GM21367 (cell line): ENCODE measurements around the gene MAP3K13.

Experiments used
- ATAC-seq: cut with Tn5 transposase; IDR thresholded peaks from one replicate; pipeline ENCODE4 v1.9.1; 2021; ENCODE audit not compliant: unreplicated experiment

The MAP3K13 gene, protein sequence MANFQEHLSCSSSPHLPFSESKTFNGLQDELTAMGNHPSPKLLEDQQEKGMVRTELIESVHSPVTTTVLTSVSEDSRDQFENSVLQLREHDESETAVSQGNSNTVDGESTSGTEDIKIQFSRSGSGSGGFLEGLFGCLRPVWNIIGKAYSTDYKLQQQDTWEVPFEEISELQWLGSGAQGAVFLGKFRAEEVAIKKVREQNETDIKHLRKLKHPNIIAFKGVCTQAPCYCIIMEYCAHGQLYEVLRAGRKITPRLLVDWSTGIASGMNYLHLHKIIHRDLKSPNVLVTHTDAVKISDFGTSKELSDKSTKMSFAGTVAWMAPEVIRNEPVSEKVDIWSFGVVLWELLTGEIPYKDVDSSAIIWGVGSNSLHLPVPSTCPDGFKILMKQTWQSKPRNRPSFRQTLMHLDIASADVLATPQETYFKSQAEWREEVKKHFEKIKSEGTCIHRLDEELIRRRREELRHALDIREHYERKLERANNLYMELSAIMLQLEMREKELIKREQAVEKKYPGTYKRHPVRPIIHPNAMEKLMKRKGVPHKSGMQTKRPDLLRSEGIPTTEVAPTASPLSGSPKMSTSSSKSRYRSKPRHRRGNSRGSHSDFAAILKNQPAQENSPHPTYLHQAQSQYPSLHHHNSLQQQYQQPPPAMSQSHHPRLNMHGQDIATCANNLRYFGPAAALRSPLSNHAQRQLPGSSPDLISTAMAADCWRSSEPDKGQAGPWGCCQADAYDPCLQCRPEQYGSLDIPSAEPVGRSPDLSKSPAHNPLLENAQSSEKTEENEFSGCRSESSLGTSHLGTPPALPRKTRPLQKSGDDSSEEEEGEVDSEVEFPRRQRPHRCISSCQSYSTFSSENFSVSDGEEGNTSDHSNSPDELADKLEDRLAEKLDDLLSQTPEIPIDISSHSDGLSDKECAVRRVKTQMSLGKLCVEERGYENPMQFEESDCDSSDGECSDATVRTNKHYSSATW

DNA sequence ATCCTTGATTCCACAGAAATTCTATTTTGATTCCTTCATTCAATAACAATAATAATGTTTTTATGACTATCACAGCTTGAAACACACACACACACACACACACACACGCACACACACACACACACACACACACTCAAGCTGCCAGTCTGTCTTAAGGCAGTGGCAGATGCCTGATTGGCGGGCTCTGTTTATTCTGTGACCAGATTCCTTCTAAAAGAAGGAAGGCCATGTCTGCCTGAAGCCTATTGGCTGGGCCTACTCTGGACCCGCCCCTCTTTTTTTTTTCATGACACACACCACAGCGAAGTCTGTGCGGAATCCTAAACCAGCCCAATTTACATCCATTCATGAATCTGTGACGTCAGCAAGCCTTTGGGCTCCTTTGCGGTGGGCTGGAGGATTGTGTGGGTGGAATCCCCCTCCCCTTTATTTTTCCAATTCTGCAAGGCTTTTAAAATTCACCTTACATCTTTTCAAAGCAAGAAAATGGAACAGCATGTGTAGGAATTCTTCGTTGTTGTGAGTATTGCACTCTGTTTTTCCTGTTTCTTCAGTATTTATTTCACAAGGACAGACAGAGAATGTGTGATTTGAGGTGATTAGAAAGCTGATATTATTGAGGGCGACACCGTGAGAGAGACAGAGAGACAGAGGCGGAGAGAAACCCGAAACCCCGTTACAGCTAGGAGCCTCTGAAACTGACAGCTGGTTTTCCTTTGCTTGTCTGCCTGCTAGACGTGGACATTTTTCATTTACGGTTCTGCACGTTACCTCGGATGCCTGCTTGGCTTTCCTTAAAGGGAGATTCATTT is at the start of gene MAP3K13:
MAP3K13 (plus strand) TSS at position 287 of the 812 bp plus-strand sequence. CDS start 65,446 bp downstream, outside the sequence.
- peak; percentile 94 for ATAC-seq

GRCh38 chr3:185313693-185314246 is 49.2 kb upstream of the MAP3K13 start:
- no peak for ATAC-seq

GRCh38 chr3:185316740-185317412 is 46.1 kb upstream of the MAP3K13 start:
- ATAC-seq = no peak

GRCh38 chr3:185317674-185318073 is 45.3 kb upstream of the MAP3K13 start:
- no peak for ATAC-seq

DNA sequence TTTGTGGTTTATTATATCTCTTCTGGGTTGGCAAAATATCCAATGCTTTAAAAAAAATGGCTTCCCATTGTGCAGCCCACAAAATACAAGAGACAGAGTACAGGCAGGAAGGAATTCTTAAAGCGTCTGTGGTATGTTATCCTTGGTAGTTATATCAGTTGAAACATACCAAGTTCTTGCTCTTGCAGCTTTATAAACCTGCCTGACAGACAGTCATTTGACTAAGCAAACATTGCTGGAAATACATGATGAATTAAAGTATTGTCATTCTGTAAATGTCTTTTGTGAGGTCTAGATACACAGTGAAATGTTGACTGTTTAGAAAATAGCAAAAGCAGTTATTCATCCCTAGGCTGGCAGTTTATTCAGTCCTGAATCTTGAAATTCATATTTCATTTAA is 44.8 kb upstream of the MAP3K13 start:
- ATAC-seq = no peak

GRCh38 chr3:185319801-185320200 is 43.1 kb upstream of the MAP3K13 start:
- ATAC-seq = no peak

DNA sequence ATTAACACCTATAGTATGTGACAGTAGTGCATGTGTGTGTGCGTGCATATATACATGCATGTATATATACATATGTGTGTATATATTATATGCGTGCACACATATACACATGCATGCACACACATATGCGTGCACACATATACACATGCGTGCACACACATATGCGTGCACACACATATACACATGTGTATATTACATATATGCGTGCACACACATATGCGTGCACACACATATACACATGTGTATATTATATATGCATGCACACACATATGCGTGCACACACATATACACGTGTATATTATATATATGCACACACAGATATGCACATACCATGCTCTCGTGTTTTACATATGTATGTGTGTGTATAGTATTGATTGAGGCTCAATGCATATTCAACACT is 42.0 kb upstream of the MAP3K13 start:
- ATAC-seq = no peak

GRCh38 chr3:185322101-185322719 is 40.7 kb upstream of the MAP3K13 start:
- ATAC-seq = no peak

- ATAC-seq = no peak
Measured at GRCh38 chr3:185325946-185326791, 36.8 kb upstream of the MAP3K13 start.

DNA sequence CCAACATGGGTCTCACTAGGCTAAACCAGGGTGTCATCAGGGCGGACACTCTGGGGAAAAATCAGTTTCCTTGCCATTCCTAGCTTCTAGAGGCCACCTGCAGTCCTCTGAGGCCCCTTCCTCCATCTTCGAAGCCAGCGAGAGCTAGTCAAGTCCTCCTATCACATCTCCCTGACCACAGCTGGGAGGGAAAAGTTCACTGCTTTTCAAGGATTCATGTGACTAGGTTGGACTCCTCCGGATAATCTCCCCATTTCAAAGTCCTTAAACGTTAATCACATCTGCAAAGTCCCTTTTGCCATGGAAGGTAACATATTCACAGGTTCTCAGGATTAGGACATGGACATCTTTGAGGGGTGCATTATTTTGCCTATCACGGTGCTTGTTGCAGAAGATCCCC is 35.9 kb upstream of the MAP3K13 start:
- ATAC-seq = no peak

- ATAC-seq = no peak
Measured at GRCh38 chr3:185328324-185329004, 34.5 kb upstream of the MAP3K13 start.

DNA sequence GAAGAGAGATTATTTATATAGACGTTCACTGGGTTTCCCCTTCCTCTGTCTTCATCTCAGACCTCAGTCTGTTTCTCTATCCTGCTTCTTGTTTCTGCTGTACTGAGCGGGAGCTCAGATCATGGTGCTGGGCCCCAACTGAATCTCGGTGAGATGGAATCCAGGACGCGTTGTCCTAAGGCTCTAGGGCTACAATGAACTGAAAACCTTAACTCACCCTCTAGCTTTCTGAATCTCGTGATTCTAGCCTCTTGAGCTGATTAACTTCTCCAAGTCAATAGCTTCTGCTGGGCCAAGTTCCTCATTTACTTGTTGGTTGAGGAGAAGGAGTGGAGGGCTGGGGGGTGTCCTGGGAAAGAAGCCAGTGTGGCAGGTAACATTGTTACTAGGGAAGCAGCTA is 32.7 kb upstream of the MAP3K13 start:
- no peak for ATAC-seq

GRCh38 chr3:185330644-185331043 is 32.3 kb upstream of the MAP3K13 start:
- no peak for ATAC-seq

- ATAC-seq = peak; percentile 100
Measured at GRCh38 chr3:185332026-185332735, 30.8 kb upstream of the MAP3K13 start.

DNA sequence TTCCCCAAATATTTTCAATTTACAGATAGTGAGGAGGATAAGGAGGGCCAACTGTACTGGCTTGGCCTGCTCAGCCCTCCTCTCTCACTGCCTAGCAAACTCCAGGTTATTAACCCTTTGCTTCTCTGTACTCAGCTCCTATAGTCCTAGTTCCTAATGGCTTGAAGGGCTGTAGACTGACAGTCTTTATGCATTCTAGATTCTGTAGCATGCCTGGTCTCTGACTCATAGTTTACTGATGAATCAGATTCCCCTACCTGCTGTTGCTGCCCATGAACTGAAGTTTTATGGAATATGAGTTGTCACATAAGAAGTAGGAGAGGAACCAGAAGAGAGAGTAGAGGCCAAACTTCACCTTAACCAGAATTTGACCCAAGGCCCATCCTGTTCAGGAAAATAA is 27.1 kb upstream of the MAP3K13 start:
- ATAC-seq = no peak

- no peak for ATAC-seq
Measured at GRCh38 chr3:185337231-185337816, 25.6 kb upstream of the MAP3K13 start.

DNA sequence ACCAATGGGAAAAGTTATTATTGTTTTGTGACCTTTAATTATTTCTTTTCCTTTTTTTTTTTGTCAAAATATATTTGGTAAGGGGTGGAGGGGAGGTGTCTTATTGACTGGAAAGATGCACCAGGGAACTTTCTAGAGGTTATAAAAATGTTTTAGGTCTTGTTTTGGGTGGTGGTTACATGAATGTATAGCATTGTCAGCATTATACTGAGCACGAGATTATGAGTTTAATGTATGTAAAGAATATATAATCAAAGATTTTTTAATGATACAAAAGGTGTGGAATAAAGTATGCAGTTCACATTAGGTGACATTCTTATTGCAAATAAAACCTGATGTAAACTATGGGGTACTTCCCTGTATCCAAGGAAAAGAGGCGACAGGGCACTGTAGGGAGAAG is 23.0 kb upstream of the MAP3K13 start:
- no peak for ATAC-seq
